ENCODE data around the gene DDX24.

Gene DDX24

DNA sequence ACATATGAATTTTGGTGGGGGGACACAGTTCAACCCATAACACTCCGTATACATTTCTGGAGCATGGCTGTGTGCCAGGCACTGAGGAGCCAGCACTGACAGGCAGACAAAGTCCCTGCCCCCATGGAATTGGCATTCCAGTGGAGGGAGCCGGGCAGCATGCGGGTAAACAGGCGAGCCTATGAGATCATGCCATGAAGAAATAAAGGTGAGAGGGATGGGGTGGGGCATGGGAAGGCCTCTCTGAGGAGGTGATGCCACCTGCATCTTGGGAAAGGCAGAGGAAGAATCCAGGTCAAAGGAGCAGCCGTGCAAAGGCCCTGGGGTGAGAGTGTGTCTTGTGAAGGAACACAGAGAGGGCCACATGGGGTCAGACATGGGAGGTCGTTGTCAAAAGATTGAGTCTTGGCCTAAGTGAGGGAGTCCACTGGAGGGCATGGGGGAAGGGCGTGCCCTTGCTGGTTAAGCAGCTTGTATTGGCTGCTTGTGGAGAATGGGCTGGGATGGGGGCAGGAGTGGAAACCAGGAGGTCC, 51.3 kb downstream of the DDX24 start:
- DNase-seq, result no peak

DNA sequence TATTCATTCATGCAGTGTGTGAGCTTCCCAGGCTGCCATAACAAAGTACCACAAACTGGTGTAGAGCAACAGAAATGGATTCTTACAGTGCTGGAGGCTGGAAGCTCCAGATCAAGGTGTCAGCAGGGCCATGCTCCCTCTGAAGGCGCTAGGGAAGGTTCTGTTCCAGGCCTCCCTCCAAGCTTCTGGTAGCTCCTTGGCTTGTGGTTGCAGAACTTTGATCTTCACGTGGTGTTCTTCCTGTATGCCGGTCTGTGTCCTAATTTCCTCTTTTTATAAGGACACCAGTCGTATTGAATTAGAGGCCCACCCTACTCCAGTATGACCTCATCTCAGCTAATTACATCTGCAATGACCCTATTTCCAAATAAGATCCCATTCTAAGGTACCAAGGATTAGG, 51.7 kb downstream of the DDX24 start:
- DNase-seq, result no peak

DNA sequence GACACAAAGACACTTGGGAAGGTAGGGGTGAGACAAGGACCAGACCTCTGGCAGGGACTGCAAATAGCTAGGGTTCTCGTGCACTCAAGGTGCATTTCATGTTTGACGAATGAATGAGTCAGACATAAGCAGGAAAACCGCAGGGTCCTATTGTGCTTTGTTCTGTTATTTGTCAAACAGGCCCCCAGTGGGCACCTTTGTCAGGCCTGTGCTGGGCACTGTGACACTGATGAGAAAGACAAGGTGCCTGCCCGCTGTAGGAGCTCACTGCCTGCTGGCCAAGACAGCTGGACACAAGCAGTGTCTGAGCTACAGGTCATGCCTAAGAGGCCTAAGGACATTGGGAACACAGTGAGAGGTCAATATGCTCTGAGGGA, 52.6 kb downstream of the DDX24 start:
- peak in 1 of 5 donors; percentile 67 for DNase-seq

DNA sequence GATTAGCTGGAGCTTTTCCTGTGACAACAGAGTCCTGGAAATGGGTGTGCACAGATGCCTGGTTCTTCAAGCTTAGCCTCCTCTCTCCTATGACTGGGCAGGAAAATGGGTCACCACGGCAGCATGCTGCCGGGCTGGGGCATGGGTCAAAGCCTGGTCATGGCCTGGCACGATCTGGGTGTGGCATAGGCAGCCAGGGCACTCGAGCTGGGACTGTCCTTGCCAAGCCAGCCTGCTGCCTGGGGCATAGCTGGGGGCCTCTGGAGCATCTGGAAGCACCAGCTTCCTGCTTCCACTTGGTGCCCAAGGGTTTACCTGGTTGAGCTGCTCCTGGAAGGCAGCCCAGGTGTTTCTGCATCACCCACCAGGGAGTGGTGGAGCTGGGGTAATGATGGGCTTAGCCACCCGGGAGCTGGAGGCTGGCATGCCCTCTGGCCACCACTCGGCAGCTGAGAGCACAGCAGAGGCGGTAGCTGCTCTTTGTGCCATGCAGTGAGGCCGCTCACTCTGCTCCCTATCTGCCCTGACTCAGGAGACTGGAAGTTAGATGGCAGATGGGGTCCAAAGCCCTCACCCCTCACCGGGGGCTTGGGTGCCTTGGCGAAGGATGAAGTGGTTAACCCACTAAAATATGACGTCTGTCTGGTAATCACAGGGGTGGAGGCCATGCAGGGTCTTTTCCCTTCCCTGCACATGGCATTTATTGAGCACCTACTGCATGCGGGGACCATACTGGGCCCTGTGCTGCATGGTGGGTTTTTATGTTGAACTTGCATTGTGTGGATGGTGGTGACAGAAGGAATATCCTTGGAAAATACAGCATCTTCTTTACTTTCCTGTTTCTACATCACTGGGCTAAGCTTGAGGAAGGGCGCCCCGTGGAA, 53.2 kb downstream of the DDX24 start:
- no peak for DNase-seq

DNA sequence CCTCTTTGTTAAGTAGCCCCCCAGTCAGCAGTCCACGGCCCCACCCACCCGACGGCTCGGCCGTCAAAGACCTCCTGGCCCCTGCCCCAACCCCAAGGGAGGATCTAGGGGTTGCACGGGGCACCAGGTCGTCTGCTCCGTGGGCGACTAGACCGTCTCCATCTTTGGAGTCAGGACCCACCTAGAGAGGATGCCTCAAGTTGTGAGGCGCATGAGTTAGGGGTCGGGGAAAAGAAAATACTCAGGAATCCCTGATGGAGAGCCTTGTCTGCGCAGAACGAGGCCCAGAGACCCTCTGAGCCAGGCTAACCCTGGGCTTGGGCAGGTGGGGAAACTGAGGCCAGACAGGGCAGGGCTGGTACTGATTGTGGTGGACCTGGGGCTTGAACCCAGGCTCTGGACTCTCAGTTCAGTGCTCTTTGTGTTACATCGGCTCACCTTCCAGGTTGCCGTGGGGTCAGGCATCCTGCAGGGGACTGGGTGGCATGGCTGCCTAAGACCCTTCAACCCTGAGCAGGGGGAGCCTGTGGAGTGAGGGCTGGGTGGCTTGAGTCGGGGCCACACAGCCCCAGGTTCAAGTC, 54.0 kb downstream of the DDX24 start:
- no peak for DNase-seq

DNA sequence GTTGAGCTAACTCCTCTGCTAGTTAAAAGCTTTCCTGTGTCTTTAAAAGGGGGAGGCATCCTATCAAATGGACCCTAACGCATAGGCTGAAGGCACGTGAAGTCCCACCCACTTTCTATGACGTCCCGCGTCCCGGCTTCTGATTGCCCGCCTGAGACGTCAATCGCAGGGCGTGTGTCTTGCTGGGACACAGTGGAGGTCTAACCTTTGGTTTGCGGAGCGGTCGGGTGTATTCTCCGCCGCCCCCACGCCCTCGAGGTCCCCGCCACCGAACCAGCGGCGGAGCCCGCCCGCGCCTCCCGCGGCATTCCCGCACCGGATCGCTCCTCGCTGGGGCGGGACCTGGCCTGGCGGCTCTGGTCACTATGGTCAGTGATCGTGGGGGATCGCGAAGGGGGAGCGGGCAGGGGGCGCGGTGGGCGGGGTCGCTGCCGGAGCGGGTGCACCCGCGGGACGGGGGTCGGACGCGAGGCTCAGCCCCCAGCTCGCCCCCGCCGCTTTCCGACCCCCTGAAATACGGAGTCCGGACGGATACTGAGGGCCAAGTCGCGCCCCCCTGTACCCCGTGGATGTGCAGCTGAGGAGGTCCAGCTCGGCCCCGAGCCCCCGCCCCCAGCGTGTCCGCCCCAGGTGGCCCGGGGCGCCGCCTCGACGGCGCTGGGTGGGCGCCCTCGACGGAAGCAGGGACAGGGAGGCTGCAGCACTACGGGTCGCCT, 54.7 kb downstream of the DDX24 start, which contains the start of gene OTUB2:
Gene OTUB2, plus strand, starts transcription at position 168 of the 716 bp plus-strand sequence. Its CDS starts 198 bp downstream, at position 366.
- peak; percentile 87 to 99 (median 91) for DNase-seq

DNA sequence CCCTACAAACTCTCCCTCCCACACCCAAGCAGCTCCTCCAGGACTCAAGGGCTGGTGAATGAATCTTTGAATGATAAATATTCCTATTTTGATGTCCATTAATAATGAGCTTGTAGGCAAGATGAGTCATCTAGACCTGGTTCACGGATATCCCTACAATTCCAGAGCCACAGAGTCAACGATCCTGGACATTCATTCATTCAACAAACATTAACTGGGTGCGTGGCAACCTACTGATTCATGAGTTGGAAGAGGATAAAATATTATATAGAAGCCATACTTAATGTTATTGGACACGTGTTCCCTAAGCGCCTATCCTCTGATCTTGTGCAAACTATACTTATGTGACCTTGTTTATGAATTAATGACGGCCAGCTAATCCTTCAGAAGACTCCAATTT, 55.3 kb downstream of the DDX24 start:
- no peak for DNase-seq

DNA sequence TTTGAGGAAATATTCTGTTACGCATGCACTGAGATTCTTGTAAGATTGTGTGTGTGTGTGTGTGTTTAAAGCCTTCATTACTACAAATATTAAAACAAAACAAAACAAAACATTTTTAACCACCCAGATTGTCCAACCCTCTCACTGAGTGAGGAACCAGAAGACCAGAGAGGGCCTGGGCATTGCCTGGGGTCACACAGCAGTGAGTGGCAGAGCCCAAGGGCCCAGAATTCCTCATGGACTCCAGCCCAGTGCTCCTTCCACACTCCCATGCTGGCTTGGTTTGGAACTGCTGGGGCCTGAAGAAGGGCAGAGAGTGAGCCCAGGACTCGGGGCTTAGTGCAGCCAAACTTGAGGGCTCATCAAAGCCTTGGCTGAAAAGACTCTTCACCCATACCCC, 56.5 kb downstream of the DDX24 start:
- no peak for DNase-seq

DNA sequence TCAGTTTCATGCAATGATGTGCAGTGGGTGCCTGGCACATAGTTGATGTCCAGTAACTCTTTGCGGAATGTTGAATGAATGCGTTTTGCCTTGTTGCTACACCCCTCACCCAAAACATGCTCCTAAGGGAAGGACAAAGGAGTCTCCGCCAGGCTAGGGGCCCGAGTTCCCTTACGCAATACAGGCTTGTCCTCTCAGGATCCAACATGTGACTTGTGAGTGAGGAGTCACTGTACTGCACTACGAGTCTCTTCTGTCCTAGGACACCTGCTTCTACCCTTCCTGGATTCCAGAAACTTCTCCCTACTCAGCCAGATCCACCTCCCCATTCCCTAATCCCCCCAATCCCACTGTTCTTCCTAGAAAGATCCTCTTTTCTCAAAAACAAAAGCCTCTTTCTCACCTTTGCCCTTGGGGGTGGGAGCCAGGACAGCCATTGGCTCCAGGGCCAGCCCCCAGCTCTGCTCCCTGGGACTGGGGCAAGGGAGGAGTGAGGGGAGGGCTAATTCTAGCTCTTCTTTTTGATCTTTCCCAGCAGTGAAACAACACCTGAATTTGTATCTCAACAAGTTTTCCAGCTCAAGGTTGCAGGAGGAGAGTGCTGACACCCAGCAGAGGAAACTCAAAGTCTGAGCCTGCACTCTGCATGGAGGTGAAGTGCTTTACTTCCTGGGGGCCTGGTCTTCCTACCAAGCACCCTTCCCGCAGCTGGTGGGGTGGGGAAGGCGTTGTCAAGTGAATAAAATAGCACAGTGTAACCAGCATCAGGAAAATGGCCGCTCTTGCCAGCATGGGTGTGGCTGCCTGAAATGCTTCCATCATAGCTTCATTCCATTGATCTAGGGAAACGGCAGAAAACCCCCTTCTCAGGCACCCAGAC, 58.2 kb downstream of the DDX24 start:
- no peak for DNase-seq

DNA sequence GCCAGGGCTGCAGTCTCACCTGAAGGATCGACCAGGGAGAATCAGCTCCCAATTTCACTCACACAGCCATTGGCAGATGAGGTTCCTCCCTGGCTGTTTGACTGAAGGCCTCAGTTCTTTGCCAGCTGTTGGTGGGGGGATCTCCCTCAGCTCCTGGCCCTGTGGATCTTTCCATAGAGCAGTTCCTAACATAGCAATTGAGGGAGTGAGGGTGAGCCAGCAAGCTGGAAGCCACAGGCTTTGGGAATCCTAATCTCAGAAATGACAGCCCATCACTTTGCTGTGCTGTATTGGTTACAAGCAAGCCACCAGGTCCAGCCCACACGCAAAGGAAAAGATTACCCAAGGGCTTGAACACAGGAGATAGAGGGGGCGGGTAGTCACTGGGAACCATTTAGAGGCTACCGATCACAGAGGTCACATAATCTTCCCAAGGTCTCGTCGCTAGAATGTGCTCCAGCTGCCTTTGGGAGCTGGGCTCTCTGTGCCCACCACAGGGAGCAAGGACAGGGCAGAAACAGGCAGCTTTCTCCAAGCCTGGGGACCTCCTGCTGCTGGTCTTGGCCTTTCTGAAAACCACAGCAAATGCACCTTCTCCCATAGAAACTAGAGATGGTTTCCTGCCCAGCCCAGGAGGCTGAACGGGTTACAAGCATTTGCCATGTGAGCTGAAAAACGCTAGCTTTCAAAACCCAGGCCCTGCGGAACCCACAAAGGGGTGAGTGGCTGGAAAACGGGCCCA, 59.4 kb downstream of the DDX24 start:
- DNase-seq, result peak in 1 of 5 donors; percentile 56

DNA sequence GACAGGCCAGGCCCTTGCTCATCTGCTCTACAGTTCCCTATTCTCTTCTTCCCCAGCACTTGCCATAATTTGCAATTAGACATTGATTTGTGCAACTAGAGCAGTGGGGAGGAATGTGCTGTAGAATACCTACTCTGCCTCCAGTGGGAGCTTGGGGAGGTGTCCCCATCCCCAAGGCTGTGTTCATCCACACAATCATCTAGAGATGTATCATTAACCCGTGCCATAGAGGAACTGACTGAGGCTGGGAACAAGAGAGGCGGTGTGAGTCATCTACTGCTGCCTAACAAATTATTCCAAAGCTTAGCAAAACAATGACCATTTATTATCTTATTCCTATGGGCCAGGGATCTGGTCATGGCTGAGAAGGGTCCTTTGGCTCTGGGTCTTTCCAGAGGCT, 60.0 kb downstream of the DDX24 start:
- DNase-seq, result no peak

DNA sequence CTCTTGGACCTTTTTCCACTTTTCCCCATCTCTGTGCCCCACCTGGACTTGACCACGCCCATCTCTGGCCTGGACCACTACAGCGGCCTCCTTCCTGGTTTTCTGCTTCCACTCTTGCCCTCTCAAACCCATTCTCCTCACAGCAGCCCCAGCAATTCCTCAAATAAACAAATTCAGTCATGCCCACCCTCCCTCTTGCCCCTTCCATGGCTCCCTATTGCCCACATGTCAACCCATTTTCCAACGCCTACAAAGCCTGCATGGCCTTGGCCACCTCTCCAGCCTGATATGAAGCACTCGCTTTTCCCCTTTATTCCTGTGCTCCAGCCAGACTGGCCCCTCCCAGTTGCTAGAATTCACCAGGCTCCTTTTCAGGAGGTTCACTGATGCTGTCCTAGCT, 60.7 kb downstream of the DDX24 start:
- DNase-seq, result no peak

DNA sequence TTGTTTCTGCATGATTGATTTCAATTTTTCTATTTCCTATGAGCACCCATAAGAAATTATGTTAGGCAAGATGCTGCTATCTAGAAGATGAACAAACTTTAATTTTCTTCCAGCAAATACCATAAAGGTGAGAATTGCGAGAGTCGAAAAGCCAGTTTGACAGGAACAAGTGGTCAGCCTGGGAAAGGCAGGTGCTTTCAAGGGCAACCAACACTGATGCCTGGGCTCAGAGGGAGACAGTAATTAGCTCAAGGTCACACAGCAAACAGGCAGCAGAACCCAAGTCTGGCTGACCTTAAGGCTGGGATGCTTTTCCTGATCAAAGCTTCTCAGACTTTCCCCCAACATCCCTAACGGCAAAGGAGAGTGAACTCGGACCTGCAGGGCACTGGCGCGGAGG, 61.7 kb downstream of the DDX24 start:
- DNase-seq, result no peak

DNA sequence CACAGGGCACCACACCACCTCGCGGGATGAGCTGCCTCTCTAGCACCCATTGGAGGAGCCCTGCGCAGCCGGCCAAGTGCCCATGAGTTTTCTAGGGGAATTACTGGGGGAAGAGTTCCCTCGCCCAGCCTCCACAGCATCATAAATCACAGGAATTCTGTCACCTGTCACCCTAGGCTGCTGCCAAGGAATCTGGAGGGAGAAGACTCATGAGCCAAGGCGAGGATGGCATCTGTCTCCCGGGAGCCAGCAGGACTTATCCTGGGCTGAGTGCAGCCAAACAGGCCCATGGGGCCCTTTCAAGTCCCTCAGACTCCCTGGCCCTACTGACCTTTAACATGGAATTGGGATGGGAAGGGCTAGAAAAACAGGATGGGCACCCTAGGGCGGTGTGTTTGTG, 62.7 kb downstream of the DDX24 start:
- DNase-seq, result no peak

DNA sequence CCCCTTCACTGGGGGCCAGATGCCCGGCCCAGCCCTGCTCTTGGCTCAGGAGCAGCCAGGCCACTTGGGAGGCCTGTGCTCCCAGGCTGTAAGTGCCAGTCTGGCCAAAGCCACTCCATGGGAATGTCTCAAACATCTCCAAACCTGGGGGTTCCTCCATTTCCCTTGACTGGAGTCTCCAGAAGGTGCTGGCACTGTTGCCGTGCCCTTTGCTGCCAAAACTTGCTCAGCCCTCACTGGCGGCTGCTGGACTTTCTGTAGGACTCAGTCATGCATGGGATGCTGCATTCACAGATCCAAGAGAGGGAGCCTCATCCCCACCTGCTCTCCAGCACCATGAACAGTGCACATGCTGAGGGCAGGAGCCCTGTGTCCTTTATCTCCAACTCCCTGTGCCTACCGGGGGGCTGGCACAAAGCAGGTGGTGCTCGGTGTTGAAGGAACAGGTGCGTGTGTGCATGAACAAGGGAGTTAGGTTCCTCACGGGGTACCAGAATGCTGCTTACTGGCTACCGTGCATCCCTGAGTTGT, 64.5 kb downstream of the DDX24 start:
- no peak for DNase-seq

DNA sequence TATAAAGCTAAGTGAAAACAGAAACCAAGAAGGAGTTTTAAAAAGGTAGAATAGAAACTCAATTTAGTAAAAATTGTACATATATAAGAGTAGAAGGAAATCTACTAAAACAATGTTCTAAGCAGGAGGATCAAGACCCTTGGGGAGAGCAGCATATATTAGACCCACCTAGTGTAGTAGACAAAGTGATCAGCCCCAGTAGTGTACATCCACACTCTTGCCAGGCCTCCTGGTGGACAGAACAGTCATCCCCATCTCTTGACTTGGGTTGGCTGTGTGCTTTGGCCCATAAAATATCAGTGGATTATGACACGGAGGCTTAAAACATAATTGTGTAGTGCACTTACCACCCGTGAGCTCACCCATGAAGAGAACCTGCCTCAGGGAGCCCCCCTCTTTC, 65.8 kb downstream of the DDX24 start:
- no peak for DNase-seq

DNA sequence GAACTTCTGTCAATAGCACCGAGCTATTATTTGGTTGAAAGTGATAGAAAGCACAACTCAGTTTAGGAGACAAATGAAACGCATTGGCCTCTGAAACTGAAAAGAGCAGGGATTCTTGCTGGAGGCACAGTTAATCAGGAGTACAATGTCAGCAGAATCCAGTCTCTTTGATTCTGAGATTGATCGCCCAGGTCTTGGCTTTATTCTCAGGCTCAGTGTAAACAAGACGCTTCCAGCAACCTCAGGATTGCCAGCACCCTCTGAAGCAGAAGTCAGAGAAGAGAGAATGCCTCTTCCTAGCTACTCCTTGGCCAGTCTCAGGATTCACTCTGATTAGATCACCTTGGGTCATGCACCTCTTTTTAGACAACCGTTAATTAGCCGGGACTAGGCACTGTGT, 66.6 kb downstream of the DDX24 start:
- no peak for DNase-seq

DNA sequence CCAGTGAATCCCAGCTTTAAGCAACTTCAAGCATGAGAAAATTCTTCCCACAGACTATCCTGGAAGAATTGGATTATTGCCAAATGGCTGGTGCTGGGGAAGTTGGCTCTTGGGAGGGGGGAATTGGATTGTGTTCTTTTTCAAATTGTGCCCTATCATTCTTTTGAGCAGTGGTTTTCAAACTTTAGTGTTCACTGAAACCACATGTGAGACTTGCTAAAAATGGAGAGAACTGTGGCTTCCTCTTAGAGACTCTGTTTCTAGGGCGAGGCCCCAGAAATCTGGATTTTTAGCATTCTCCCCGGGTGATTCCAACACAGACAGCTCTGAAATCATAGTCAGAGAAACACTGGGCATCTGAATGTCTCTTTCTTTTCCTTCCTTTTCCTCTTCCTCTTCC, 69.2 kb downstream of the DDX24 start:
- peak in 1 of 5 donors; percentile 39 for DNase-seq

DNA sequence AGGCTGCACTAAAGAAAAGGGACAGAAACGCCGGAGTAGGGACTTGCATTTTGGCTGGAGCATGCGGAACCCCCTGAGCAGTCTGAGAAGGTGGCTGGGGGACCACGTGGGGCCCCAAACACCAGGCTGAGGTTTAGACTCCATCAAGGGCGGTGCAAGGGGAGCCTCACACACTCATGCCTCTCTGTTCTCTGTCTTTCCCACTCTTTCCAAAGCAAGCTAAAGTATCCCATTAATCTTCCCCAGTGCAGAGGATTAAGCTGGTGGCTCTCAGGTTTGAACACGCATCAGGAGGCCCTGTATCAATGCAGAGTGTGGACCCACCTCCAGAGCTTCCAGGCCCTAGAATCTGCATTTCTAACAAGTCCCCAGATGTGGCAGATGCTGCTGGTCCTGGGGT, 70.4 kb downstream of the DDX24 start:
- DNase-seq, result no peak

DNA sequence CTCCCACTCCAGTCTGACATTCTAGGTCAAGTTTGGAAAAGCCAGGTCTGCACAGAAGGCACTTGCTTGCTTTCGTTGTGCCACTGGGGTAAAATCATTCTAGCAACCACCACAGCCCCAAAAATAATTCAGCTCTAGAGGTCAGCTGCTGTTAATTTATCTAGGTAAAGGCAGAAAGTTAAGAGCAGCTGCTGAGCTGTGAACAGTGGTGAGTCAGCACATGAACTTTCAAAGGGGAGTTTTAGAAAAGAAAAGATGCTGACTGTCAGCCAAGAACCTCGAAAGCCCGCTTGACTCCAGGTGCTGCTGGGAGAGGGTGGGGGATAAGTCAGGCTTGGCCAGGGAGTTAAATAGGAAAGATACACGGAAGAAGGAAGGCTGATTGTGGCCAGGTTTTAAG, 71.2 kb downstream of the DDX24 start:
- no peak for DNase-seq

DNA sequence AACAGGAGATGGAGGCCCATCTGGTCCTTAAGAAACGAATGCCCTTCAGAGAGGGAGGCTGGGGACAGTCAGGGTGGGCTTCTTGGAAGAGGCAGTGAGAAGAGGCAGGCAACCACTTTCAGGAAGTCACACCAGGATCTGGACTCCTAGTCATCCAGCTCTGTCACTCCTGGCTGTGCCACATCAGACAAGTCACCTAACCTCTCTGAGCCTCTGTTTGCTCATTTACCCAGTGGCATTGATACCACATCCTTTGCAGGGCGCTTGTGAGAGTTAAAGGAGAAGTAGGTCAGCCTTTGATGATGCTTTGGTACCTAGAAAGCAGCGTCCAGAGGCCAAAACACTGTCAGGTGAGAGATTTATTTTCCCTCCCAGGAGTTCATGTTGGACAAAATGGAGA, 72.8 kb downstream of the DDX24 start:
- peak in 1 of 5 donors; percentile 52 for DNase-seq
